K562 (cell line): ENCODE measurements around the gene KITLG. TPM values are rescaled to one million over a fixed set of nuclear protein-coding genes. Genes with fewer than 3 reads are reported as not detected.

ENCODE experiments used
- ATAC-seq: fragments of 200-7000 bp; cut with Tn5 transposase; 3 replicates; pipeline ENCODE4 v1.9.1; 2020; ENCODE audit warnings: moderate library complexity
- BruUV-seq: library from RNA; stranded (reverse); fragments of 400-500 nt; replicated peaks from 2 replicates; lab custom pipeline; 2021; lab: Mats Ljungman, UMichigan
- CTCF ChIA-PET: fragments of 300-600 bp; formaldehyde crosslinking; extraction: SDS; loops from one replicate; lab custom pipeline; 2021; ENCODE audit warnings: low intra/inter-chr PET ratio; lab: Yijun Ruan, JAX
- POLR2A ChIA-PET: fragments of 300-600, 350-650 bp; sonication (Branson Sonifier 250); formaldehyde crosslinking; extraction: SDS; loops from one replicate; lab custom pipeline; 2021; ENCODE audit warnings: antibody characterized with exemption, inconsistent platforms; lab: Yijun Ruan, JAX
- DNase-seq, 4 experiments: peaks; one replicate each; pipeline versions ENCODE4 v3.0.0 to v3.0.0-alpha.2; 2011 to 2018; ENCODE audit warnings: low spot score in 3 of 4, mixed read lengths in 3 of 4; ENCODE audit errors: extremely low read depth in 1 of 4
- FAIRE-seq: peaks from 2 replicates; lab custom pipeline; 2011; peaks lifted over from hg19 to GRCh38; lab: Jason Lieb, UNC
- H2AFZ ChIP-seq: 2 replicates; pipeline ENCODE4 v1.6.0; 2011; ENCODE audit warnings: low read depth, low read length, control low read depth, inconsistent platforms
- H3K27ac ChIP-seq: fragments of 200-600 bp; 3 replicates; pipeline ENCODE4 v1.8.0; 2011; ENCODE audit warnings: low read depth, mild to moderate bottlenecking, control low read depth, inconsistent platforms, low read length, moderate library complexity, mixed read lengths; ENCODE audit errors: extremely low read depth
- H3K27me3 ChIP-seq, 2 experiments: fragments of 300-600 bp in 1 of 2; 2 replicates in 1 of 2; 3 replicates in 1 of 2; pipeline versions ENCODE4 v1.6.0 to v1.8.0; 2011; ENCODE audit warnings: inconsistent platforms in 2 of 2, low read length in 2 of 2, mild to moderate bottlenecking in 1 of 2, mixed read lengths in 1 of 2, moderate library complexity in 1 of 2; ENCODE audit not compliant: control insufficient read depth in 2 of 2, insufficient read depth in 2 of 2
- H3K36me3 ChIP-seq: fragments of 300-600 bp; 3 replicates; pipeline ENCODE4 v1.8.0; 2011; ENCODE audit warnings: mild to moderate bottlenecking, low read length, inconsistent platforms; ENCODE audit not compliant: control insufficient read depth, insufficient read depth
- H3K4me1 ChIP-seq, 2 experiments: fragments of 200-600 bp in 1 of 2; replicated peaks in 1 of 2; 2 replicates in 1 of 2; 3 replicates in 1 of 2; pipeline versions ENCODE4 v1.5.1 to v1.8.0; 2011; ENCODE audit warnings: inconsistent platforms in 2 of 2, low read length in 2 of 2, mild to moderate bottlenecking in 1 of 2, mixed read lengths in 1 of 2, moderate library complexity in 1 of 2; ENCODE audit not compliant: control insufficient read depth in 2 of 2, insufficient read depth in 2 of 2
- H3K4me2 ChIP-seq: 2 replicates; pipeline ENCODE4 v1.6.1; 2011; ENCODE audit warnings: low read length, control low read depth, inconsistent platforms, mixed read lengths; ENCODE audit not compliant: insufficient read depth
- H3K4me3 ChIP-seq: fragments of 200-600 bp; sonication (generic), shearing (Covaris generic); 2 replicates; pipeline ENCODE4 v1.5.1; 2016; ENCODE audit warnings: control low read depth, inconsistent platforms
- H3K79me2 ChIP-seq: fragments of 200-600 bp; 3 replicates; pipeline ENCODE4 v1.8.0; 2011; ENCODE audit warnings: low read length, inconsistent platforms; ENCODE audit not compliant: control insufficient read depth, insufficient read depth
- H3K9ac ChIP-seq, 2 experiments: 2 replicates each; pipeline versions ENCODE4 v1.6.0 to v1.6.1; 2011; ENCODE audit warnings: low read depth in 2 of 2, low read length in 2 of 2, control low read depth in 1 of 2, inconsistent platforms in 1 of 2, mild to moderate bottlenecking in 1 of 2, mixed read lengths in 1 of 2; ENCODE audit not compliant: insufficient read depth in 1 of 2
- H3K9me1 ChIP-seq: one replicate; pipeline ENCODE4 v1.6.0; 2011; ENCODE audit warnings: inconsistent platforms, mild to moderate bottlenecking, low read length, moderate library complexity; ENCODE audit not compliant: control insufficient read depth, insufficient read depth
- H3K9me3 ChIP-seq: replicated peaks from 2 replicates; pipeline ENCODE4 v1.5.1; 2011; ENCODE audit warnings: low read depth, low read length, inconsistent platforms; ENCODE audit not compliant: control insufficient read depth, insufficient read depth
- H4K20me1 ChIP-seq: replicated peaks from 2 replicates; pipeline ENCODE4 v1.6.1; 2011; ENCODE audit warnings: low read length, inconsistent platforms, mixed read lengths; ENCODE audit not compliant: control insufficient read depth, insufficient read depth
- BCOR ChIP-seq: fragments of 450-650 bp; IDR thresholded peaks from 2 replicates; pipeline ENCODE4 v1.6.1; 2016
- BMI1 ChIP-seq: fragments of 150-350 bp; IDR thresholded peaks from 2 replicates; pipeline ENCODE4 v1.6.1; 2014; ENCODE audit warnings: low read length
- FOXP4 ChIP-seq: sonication (generic); formaldehyde crosslinking; IDR thresholded peaks from 2 replicates; pipeline ENCODE4 v1.8.0; 2022; ENCODE audit warnings: mild to moderate bottlenecking, missing genetic modification reagents, borderline replicate concordance
- HEY1 ChIP-seq: fragments of 250-450 bp; sonication (Bioruptor Pico); IDR thresholded peaks from 2 replicates; pipeline ENCODE4 v1.5.0; 2020; ENCODE audit warnings: mild to moderate bottlenecking, moderate library complexity, borderline replicate concordance
- MEF2D ChIP-seq: conservative IDR thresholded peaks from 2 replicates; pipeline ENCODE4 v1.6.1; 2016; ENCODE audit warnings: low read depth, missing genetic modification characterization, missing compliant biosample characterization
- NR1H2 ChIP-seq: sonication (generic); formaldehyde crosslinking; IDR thresholded peaks from 2 replicates; pipeline ENCODE4 v1.4.0; 2020; ENCODE audit warnings: mild to moderate bottlenecking, missing genetic modification reagents
- RBM15 ChIP-seq: fragments of 200-400 bp; formaldehyde crosslinking; IDR thresholded peaks from 2 replicates; pipeline ENCODE4 v1.6.1; 2018; ENCODE audit warnings: mild to moderate bottlenecking, low read length, moderate library complexity; ENCODE audit not compliant: insufficient read depth
- SREBF1 ChIP-seq: fragments of 150-350 bp; IDR thresholded peaks from 2 replicates; pipeline ENCODE4 v1.6.1; 2014; ENCODE audit warnings: antibody characterized with exemption, low read depth, low read length, borderline replicate concordance
- TFAM ChIP-seq: fragments of 250-450 bp; sonication (Bioruptor Pico); conservative IDR thresholded peaks from 2 replicates; pipeline ENCODE4 v1.5.0; 2021; ENCODE audit warnings: mild to moderate bottlenecking, moderate library complexity
- YY1 ChIP-seq, 3 experiments: IDR thresholded peaks; 2 replicates each; pipeline ENCODE4 v1.6.1; 2011; ENCODE audit warnings: low read length in 2 of 3, mild to moderate bottlenecking in 2 of 3, moderate library complexity in 2 of 3, borderline replicate concordance in 1 of 3, control low read depth in 1 of 3, low read depth in 1 of 3; ENCODE audit not compliant: insufficient read depth in 3 of 3, insufficient replicate concordance in 2 of 3, control insufficient read depth in 1 of 3, insufficient read length in 1 of 3; ENCODE audit errors: extremely low read depth in 1 of 3
- WGBS: fragments of 100-300 bp; shearing (Covaris generic); methylation state at CpG from one replicate; pipeline ENCODE4 v1.1.6; 2016; ENCODE audit warnings: low coverage, mixed read lengths; ENCODE audit not compliant: insufficient coverage; ENCODE audit errors: missing lambda C conversion rate; 5-methylcytosine and 5-hydroxymethylcytosine counted together
- in situ Hi-C: fragments of 300-500 bp; cut with MboI; formaldehyde crosslinking; loops from 4 replicates; pipeline ENCODE4 v1.15.0; 2018; ENCODE audit warnings: inconsistent platforms, mixed read lengths
- intact Hi-C: fragments of 100-400 bp; cut with micrococcal nuclease; formaldehyde crosslinking; loops from 2 replicates; pipeline ENCODE4 v1.14.2; 2022
- polyA plus RNA-seq, 8 experiments: library from polyadenylated mRNA; depleted of rRNA in 4 of 8; stranded (reverse) in 5 of 8; unstranded in 3 of 8; fragments of >200 nt; fragmentation: Nextera tagmentation in 2 of 8; fragmentation: Illumina TruSeq in 1 of 8; extraction: Ambion mirVana in 2 of 8; extraction: Trizol in 1 of 8; gene quantifications; 2 replicates each; pipeline versions ENCODE4 v1.2.1 to v1.2.3, GENCODE V29; 2011 to 2014; ENCODE audit warnings: inconsistent platforms in 1 of 8, missing spikeins in 1 of 8
- total RNA-seq, 7 experiments: library from RNA; depleted of rRNA in 6 of 7; stranded (reverse); fragments of >200 nt in 6 of 7; fragmentation: Illumina TruSeq in 2 of 7; extraction: Trizol in 2 of 7; gene quantifications; 2 replicates each; pipeline versions ENCODE4 v1.2.1 to v1.2.3, GENCODE V29; 2011 to 2021; ENCODE audit warnings: low replicate concordance in 1 of 7
- TF ChIP-seq, protein P1 (sequence below), 2 experiments: IDR thresholded peaks; 2 replicates each; pipeline ENCODE4 v1.6.1; 2011; ENCODE audit warnings: borderline replicate concordance in 1 of 2, control low read depth in 1 of 2, low read depth in 1 of 2, low read length in 1 of 2, mild to moderate bottlenecking in 1 of 2, mixed read lengths in 1 of 2, moderate library complexity in 1 of 2; ENCODE audit not compliant: insufficient read depth in 1 of 2, insufficient read length in 1 of 2, poor library complexity in 1 of 2, severe bottlenecking in 1 of 2; ENCODE audit errors: extremely low read depth in 1 of 2

KITLG gene
- total and polyA plus RNA-seq, 9 of the 15 experiments (the other 6 are each of a cell fraction or from before 2014, with no cell fraction given), result 0.04 to 0.09 (median 0.04) TPM; not detected in 6

DNA sequence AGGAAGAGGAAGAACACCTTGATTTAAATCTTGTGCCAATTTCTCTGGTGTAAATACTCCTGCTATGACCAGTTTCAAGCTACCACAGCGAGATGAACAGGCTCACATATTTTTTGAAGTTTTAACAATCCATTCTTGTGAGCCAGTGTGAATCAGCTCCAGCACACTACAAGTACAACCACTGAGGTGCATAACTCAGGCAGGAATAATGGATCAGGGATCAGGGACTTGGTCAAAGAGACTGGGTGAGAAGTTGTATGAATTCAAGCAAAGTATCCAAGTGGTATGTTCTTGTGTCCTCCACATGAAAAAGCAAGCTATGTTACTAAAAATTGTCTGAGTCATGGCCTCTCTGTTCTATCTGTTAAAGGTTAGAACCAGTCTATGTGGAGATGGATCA is 35.2 kb upstream of the KITLG start:
- BruUV-seq, result no TSS peak
- intact Hi-C loops, result no loop called here
- no peaks in the 10 kb centered on the region for H3K36me3 ChIP-seq
- H3K4me3 ChIP-seq, result no peak overlapping the region
- no peak for DNase-seq
- TF ChIP-seq BCOR (no peak), FOXP4 (CRISPR knock-in tag) (no peak), YY1 (IDR thresholded peaks at IDR 0.05; ENCODE audit: borderline replicate concordance in 1 of 3, control insufficient read depth in 1 of 3, extremely low read depth in 1 of 3, insufficient read depth in 3 of 3, insufficient read length in 1 of 3, insufficient replicate concordance in 2 of 3, low read depth in 1 of 3, low read length in 2 of 3) (no peak), MEF2D (tag) (no peak), HEY1 (CRISPR knock-in tag) (no peak), BMI1 (no peak), NR1H2 (CRISPR knock-in tag) (no peak), TFAM (CRISPR knock-in tag) (no peak), RBM15 (no peak), SREBF1 (no peak)
- TF ChIP-seq, protein P1, sequence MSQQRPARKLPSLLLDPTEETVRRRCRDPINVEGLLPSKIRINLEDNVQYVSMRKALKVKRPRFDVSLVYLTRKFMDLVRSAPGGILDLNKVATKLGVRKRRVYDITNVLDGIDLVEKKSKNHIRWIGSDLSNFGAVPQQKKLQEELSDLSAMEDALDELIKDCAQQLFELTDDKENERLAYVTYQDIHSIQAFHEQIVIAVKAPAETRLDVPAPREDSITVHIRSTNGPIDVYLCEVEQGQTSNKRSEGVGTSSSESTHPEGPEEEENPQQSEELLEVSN (IDR thresholded peaks at IDR 0.05; ENCODE audit: borderline replicate concordance in 1 of 2, extremely low read depth in 1 of 2, insufficient read depth in 1 of 2, insufficient read length in 1 of 2, low read depth in 1 of 2, low read length in 1 of 2, poor library complexity in 1 of 2, severe bottlenecking in 1 of 2), result no peak
- TF ChIP-seq, all 486 proteins: peak for 0
- Histone ChIP-seq H4K20me1 (no peaks in the 10 kb centered on the region), H3K9ac (no peak overlapping the region), H3K4me2 (no peak overlapping the region), H3K9me1 (no peaks in the 10 kb centered on the region), H3K4me1 (no peaks in the 10 kb centered on the region), H3K9me3 (no peaks in the 10 kb centered on the region), H3K27me3 (no peaks in the 10 kb centered on the region), H2AFZ (no peak overlapping the region), H3K79me2 (no peaks in the 10 kb centered on the region), H3K27ac (no peak overlapping the region)
- POLR2A ChIA-PET, result interaction anchor here (0.6 kb wide), 1 partner anchor 510 kb away, joined by 4 read pairs; no protein-coding TSS in a partner anchor
- in situ Hi-C loops, result no loop called here
- no peak for ATAC-seq
- no peak for FAIRE-seq
- WGBS, result 0% methylated on average over 1 of the region's 1 CpG
- CTCF ChIA-PET, result no interaction called here
